ENCODE measurements around the gene THEMIS2. TPM values are rescaled to one million over a fixed set of nuclear protein-coding genes. Genes with fewer than 3 reads are reported as not detected.

The THEMIS2 gene
- total RNA-seq, 1 experiment from 2014 or later: 5.9 TPM

- DNase-seq: no peak
- peaks cover 14% of the 10 kb centered on the region for H3K4me1 Mint-ChIP-seq (ENCODE audit: low read depth, unreplicated experiment)
- no TSS peak for BruUV-seq (replicated peaks)
- CTCF ChIA-PET: no interaction called here
- H3K27me3 Mint-ChIP-seq (ENCODE audit: unreplicated experiment): no peaks in the 10 kb centered on the region
- intact Hi-C loops (cut with micrococcal nuclease; ENCODE audit: unreplicated experiment): no loop called here
- peak overlapping the region; percentile 90 for H3K4me3 Mint-ChIP-seq (ENCODE audit: low read depth, unreplicated experiment)
- no peak for TF ChIP-seq CTCF (IDR thresholded peaks at IDR 0.05; ENCODE audit: unreplicated experiment)
- H3K27ac Mint-ChIP-seq (ENCODE audit: unreplicated experiment): peak overlapping the region; percentile 70
- H3K9me3 Mint-ChIP-seq (ENCODE audit: low read depth, unreplicated experiment): no peaks in the 10 kb centered on the region
- peaks cover 10% of the 10 kb centered on the region for H3K36me3 Mint-ChIP-seq (ENCODE audit: insufficient read depth, unreplicated experiment)
Measured at GRCh38 chr1:27935721-27936120, 63.4 kb downstream of the THEMIS2 start.

Other genes with a start within 250 kb of the THEMIS2 start
- not detected in 2 replicates for gene FGR, start 237.4 kb upstream of the THEMIS2 start, total RNA-seq (2022)
- 426 and 1,520 TPM in 2 replicates for gene IFI6, start 200.4 kb upstream of the THEMIS2 start, total RNA-seq (2022)
- 10.7 and 11.5 TPM in 2 replicates for gene FAM76A, start 146.6 kb upstream of the THEMIS2 start, total RNA-seq (2022)
- gene STX12, start 99.3 kb upstream of the THEMIS2 start, total RNA-seq (2022): 23.4 and 24.2 TPM in 2 replicates
- 29.6 and 34.3 TPM in 2 replicates for gene PPP1R8, start 41.8 kb upstream of the THEMIS2 start, total RNA-seq (2022)
- 19.1 and 24.0 TPM in 2 replicates for gene RPA2, start 42.0 kb downstream of the THEMIS2 start, total RNA-seq (2022)
- gene SMPDL3B, start 62.5 kb downstream of the THEMIS2 start, total RNA-seq (2022): 9.7 and 13.0 TPM in 2 replicates
- gene XKR8, start 87.4 kb downstream of the THEMIS2 start, total RNA-seq (2022): 3.3 and 3.8 TPM in 2 replicates
- gene EYA3, start 216.1 kb downstream of the THEMIS2 start, total RNA-seq (2022): 15.0 and 18.8 TPM in 2 replicates